Measurements from ENCODE around the gene TACR3.

DNA sequence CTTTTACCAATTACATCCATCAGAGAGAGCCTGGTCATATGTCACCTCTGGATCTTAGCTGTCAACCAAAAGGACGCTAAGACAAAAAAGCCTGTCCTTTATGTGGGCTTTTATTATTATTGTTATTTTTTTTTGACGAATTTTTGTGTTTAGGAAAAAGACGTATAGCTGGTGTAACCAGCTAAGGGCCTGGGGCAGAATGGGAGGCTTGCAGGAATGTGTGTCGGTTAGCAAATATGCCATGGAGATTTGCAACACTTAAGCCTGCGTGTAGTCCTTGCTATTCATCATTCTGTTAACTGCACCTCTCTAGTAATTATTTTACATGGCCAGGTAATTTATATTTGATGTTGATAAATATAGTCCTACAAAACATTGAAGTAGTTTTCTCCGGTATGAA is 93.5 kb downstream of the TACR3 start:
- TF ChIP-seq CTCF (IDR thresholded peaks at IDR 0.05 in 2 of 3, conservative IDR thresholded peaks at IDR 0.05 in 1 of 3; ENCODE audit: insufficient read depth in 2 of 3, low read depth in 1 of 3, low read length in 3 of 3) (no peak), E2F3 (CRISPR knock-in tag; IDR thresholded peaks at IDR 0.05) (no peak), PRDM10 (IDR thresholded peaks at IDR 0.05; ENCODE audit: partially characterized antibody) (no peak)
